Neuronal stem cell (in vitro differentiated cells): ENCODE results near the gene LOXL1.
"Not testable (repeated sequence)": the region's sequence is repeated elsewhere in the genome, so short reads cannot be mapped to it uniquely, and the experiment has no call there.

Experiments
- DNase-seq: peaks from one replicate; pipeline ENCODE4 v3.0.0-alpha.2; 2013; ENCODE audit warnings: low spot score
- H2AFZ ChIP-seq: one replicate; pipeline ENCODE4 v1.6.1; 2013; ENCODE audit warnings: mild to moderate bottlenecking, low read length, inconsistent platforms
- H2AK5ac ChIP-seq: 2 replicates; pipeline ENCODE4 v1.6.1; 2013; ENCODE audit warnings: low read depth, mild to moderate bottlenecking, inconsistent platforms, low read length, moderate library complexity, mixed read lengths
- H2BK120ac ChIP-seq: 2 replicates; pipeline ENCODE4 v1.6.1; 2013; ENCODE audit warnings: low read depth, mild to moderate bottlenecking, inconsistent platforms, low read length, moderate library complexity, mixed read lengths
- H2BK12ac ChIP-seq: one replicate; pipeline ENCODE4 v1.6.1; 2013; ENCODE audit warnings: low read length, inconsistent platforms
- H2BK15ac ChIP-seq: 2 replicates; pipeline ENCODE4 v1.6.1; 2013; ENCODE audit warnings: mild to moderate bottlenecking, low read length, inconsistent platforms, mixed read lengths
- H2BK5ac ChIP-seq: one replicate; pipeline ENCODE4 v1.6.1; 2013; ENCODE audit warnings: inconsistent platforms, mild to moderate bottlenecking, low read length, moderate library complexity
- H3K14ac ChIP-seq: one replicate; pipeline ENCODE4 v1.6.1; 2013; ENCODE audit warnings: low read length, inconsistent platforms
- H3K18ac ChIP-seq: 2 replicates; pipeline ENCODE4 v1.6.1; 2013; ENCODE audit warnings: low read length, inconsistent platforms
- H3K23ac ChIP-seq: 2 replicates; pipeline ENCODE4 v1.6.1; 2013; ENCODE audit warnings: low read depth, mild to moderate bottlenecking, mixed read lengths, low read length, inconsistent platforms; ENCODE audit not compliant: poor library complexity
- H3K27ac ChIP-seq: replicated peaks from 3 replicates; pipeline ENCODE4 v1.5.1; 2013; ENCODE audit warnings: low read length, inconsistent platforms
- H3K27me3 ChIP-seq, 3 experiments: 2 replicates each; pipeline ENCODE4 v1.6.1; 2013; ENCODE audit warnings: low read length in 3 of 3, mild to moderate bottlenecking in 2 of 3, inconsistent platforms in 1 of 3, low read depth in 1 of 3, mixed read lengths in 1 of 3, moderate library complexity in 1 of 3; ENCODE audit not compliant: control insufficient read depth in 3 of 3, insufficient read depth in 3 of 3
- H3K36me3 ChIP-seq, 2 donors: replicated peaks in 1 of 2; 2 replicates each; pipeline ENCODE4 v1.6.1; 2013; ENCODE audit warnings: low read length in 2 of 2; ENCODE audit not compliant: control insufficient read depth in 2 of 2, insufficient read depth in 2 of 2
- H3K4ac ChIP-seq: 2 replicates; pipeline ENCODE4 v1.6.1; 2013; ENCODE audit warnings: inconsistent platforms, mild to moderate bottlenecking, low read length, moderate library complexity
- H3K4me1 ChIP-seq, 2 donors: 1 replicate in 1 of 2; 2 replicates in 1 of 2; pipeline ENCODE4 v1.6.1; 2013; ENCODE audit warnings: low read length in 2 of 2, low read depth in 1 of 2; ENCODE audit not compliant: control insufficient read depth in 2 of 2, insufficient read depth in 1 of 2
- H3K4me2 ChIP-seq: one replicate; pipeline ENCODE4 v1.6.1; 2013; ENCODE audit warnings: mild to moderate bottlenecking, low read length, inconsistent platforms; ENCODE audit not compliant: insufficient read depth, poor library complexity, severe bottlenecking
- H3K4me3 ChIP-seq, 2 donors: 2 replicates each; pipeline ENCODE4 v1.5.1; 2013; ENCODE audit warnings: low read length in 2 of 2, mild to moderate bottlenecking in 2 of 2, inconsistent platforms in 1 of 2, moderate library complexity in 1 of 2
- H3K79me1 ChIP-seq: one replicate; pipeline ENCODE4 v1.6.1; 2013; ENCODE audit warnings: low read depth, mild to moderate bottlenecking, inconsistent platforms, low read length, moderate library complexity
- H3K9ac ChIP-seq: one replicate; pipeline ENCODE4 v1.6.1; 2013; ENCODE audit warnings: mild to moderate bottlenecking, low read depth, low read length, inconsistent platforms; ENCODE audit not compliant: poor library complexity
- H3K9me3 ChIP-seq, 2 donors: replicated peaks in 1 of 2; 2 replicates each; pipeline versions ENCODE3 to v1.6.1; 2013; ENCODE audit warnings: low read length in 2 of 2, mild to moderate bottlenecking in 2 of 2, inconsistent platforms in 1 of 2, low read depth in 1 of 2, mixed read lengths in 1 of 2, moderate library complexity in 1 of 2; ENCODE audit not compliant: control insufficient read depth in 2 of 2, insufficient read depth in 1 of 2
- H4K8ac ChIP-seq: one replicate; pipeline ENCODE4 v1.6.1; 2013; ENCODE audit warnings: low read depth, mild to moderate bottlenecking, inconsistent platforms, low read length, moderate library complexity
- H4K91ac ChIP-seq: one replicate; pipeline ENCODE4 v1.6.1; 2013; ENCODE audit warnings: low read length, low read depth, mild to moderate bottlenecking, inconsistent platforms; ENCODE audit not compliant: poor library complexity
- WGBS, 2 donors: extraction: QIAGEN DNeasy Blood & Tissue Kit; methylation state at CpG; one replicate each; pipeline ENCODE4 v1.1.7; 2013; ENCODE audit warnings: missing lambda C conversion rate in 2 of 2, mixed read lengths in 1 of 2; ENCODE audit not compliant: insufficient read length in 2 of 2, insufficient replicate concordance in 1 of 2; ENCODE audit errors: extremely low coverage in 2 of 2; 5-methylcytosine and 5-hydroxymethylcytosine counted together

Gene LOXL1

DNA sequence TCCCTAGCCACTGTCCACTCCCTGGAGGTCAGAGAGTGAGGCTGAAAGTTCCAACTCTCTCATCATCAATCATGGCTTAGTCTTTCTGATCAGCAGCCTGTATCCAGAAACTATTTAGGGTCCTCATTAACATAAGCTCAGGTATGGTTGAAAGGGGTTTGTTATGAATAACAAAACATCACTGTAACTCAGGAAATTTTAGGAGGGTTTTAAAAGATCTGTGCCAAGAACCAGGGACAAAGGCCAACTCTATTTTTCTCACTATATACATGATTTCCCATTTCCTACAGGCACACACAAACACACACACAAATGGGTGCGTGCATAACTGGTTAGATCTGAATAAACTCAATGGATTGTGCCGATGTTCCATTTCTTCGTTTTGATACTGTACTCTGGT, 42.2 kb downstream of the LOXL1 start:
- H2BK12ac ChIP-seq: no peak overlapping the region
- no CpG with 5 or more reads among the region's 3 CpGs for WGBS, 2 donors

DNA sequence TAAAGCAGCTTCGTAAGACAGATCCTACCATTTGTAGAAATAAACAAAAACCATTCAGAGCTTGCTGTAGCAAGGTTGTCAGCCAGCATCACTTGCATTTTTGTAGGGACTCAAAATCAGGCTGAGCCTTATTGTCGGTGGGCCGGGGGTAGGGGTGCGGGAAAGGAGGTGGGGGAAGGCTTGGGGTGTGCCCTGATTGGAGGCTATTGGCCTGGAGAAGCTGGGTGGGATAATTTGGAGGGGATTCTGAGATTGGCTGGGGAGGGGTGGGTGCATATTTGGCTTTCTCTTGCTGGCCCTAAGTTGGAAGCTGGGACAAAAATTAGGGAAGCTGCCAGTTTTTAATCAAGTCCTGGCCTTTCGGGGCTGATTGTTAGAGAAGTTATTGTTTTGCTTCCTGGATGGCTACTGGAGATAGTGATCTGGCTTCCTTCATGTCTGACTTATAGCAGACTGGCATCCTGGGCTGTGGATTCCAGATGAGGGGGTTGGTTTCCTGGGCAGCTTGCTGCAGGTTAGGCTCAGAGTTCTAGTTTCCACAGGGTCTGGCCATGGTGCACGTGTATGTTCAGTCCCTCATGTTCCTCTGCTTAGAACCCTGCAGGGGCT, 43.0 kb downstream of the LOXL1 start:
- Histone ChIP-seq H3K14ac (no peak overlapping the region), H3K4ac (no peak overlapping the region), H3K36me3 (no peaks in the 10 kb centered on the region), H2AK5ac (no peak overlapping the region), H2BK120ac (no peak overlapping the region), H3K18ac (no peak overlapping the region), H4K91ac (no peak overlapping the region), H3K4me1 (peaks cover 10 to 12% of the 10 kb centered on the region in 2 donors), H3K9me3 (no peaks in the 10 kb centered on the region), H2BK5ac (no peak overlapping the region), H3K9ac (no peak overlapping the region), H2BK12ac (no peak overlapping the region), H3K27me3 (peaks cover 0 to 6% (median 2%) of the 10 kb centered on the region in 3 experiments), H2BK15ac (no peak overlapping the region), H3K23ac (no peak overlapping the region), H2AFZ (no peak overlapping the region), H4K8ac (no peak overlapping the region), H3K4me3 (no peak overlapping the region), H3K27ac (no peak overlapping the region), H3K79me1 (peaks cover 2% of the 10 kb centered on the region), H3K4me2 (no peak overlapping the region)
- DNase-seq: no peak
- WGBS, 2 donors: no CpG with 5 or more reads among the region's 6 CpGs

More for the DNA sequence above, 42.2 kb downstream of the LOXL1 start:
- Histone ChIP-seq H2BK15ac (no peak overlapping the region), H3K36me3 (no peaks in the 10 kb centered on the region), H3K4me2 (no peak overlapping the region), H3K4me1 (peaks cover 10 to 12% of the 10 kb centered on the region in 2 donors), H3K9ac (no peak overlapping the region), H2AFZ (no peak overlapping the region), H2BK5ac (no peak overlapping the region), H3K4me3 (no peak overlapping the region), H2AK5ac (no peak overlapping the region), H3K4ac (no peak overlapping the region), H3K79me1 (no peaks in the 10 kb centered on the region), H2BK120ac (no peak overlapping the region), H4K8ac (no peak overlapping the region), H3K14ac (no peak overlapping the region), H3K27ac (no peak overlapping the region), H3K23ac (no peak overlapping the region), H4K91ac (no peak overlapping the region), H3K18ac (no peak overlapping the region), H3K27me3 (peaks cover 0 to 6% (median 2%) of the 10 kb centered on the region in 3 experiments), H3K9me3 (no peaks in the 10 kb centered on the region)
- no peak for DNase-seq

DNA sequence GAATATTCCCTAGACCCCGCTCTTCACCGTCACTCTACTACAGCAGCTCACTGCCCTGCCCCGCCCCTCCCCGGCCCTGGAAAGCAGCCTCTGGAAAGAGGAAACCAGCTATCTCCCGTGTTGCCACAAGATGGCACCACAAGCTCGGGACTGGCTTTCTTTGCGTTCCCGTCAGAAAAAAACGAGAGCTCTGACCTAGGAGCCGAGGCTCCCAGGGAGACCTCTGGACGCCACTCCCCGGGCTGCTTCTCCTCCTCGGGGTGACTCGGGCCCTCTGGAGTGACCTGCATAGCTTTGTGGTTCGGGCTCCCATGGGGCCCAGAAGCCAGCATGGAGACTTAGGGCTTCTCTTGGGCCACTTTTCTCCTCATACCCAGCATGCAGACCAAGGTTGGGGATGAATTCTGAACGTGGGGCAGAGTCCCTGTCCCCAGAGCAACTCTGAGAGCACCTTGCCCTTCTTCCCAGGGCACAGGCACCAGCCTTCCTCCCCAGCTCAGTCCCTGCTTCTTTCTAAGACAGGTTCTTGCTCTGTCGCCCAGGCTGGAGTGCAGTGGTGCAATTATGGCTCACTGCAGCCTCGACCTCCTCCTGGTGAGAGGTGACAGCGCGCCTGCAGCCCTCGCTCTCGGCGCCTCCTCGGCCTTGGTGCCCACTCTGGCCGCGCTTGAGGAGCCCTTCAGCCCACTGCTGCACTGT, 46.9 kb downstream of the LOXL1 start:
- peaks cover 0 to 5% of the 10 kb centered on the region in 2 donors for H3K4me1 ChIP-seq
- no CpG with 5 or more reads among the region's 26 CpGs for WGBS, 2 donors
- H2AFZ ChIP-seq: peak overlapping the region; percentile 96
- H3K18ac ChIP-seq: peak overlapping the region; percentile 76
- no peak overlapping the region for H3K9ac ChIP-seq
- no peak overlapping the region for H3K4me3 ChIP-seq
- H2BK15ac ChIP-seq: peak overlapping the region; percentile 55
- no peak overlapping the region for H3K14ac ChIP-seq
- no peaks in the 10 kb centered on the region for H3K36me3 ChIP-seq
- peak overlapping the region; percentile 69 for H3K23ac ChIP-seq
- no peak overlapping the region for H3K27ac ChIP-seq
- H3K4ac ChIP-seq: no peak overlapping the region
- no peak overlapping the region for H4K91ac ChIP-seq
- peak; percentile 84 for DNase-seq
- H2BK12ac ChIP-seq: no peak overlapping the region
- H3K9me3 ChIP-seq: peaks cover 0 to 1% of the 10 kb centered on the region in 2 donors
- H4K8ac ChIP-seq: no peak overlapping the region
- peaks cover 2% of the 10 kb centered on the region for H3K79me1 ChIP-seq
- no peak overlapping the region for H2BK5ac ChIP-seq
- H2BK120ac ChIP-seq: no peak overlapping the region
- H2AK5ac ChIP-seq: peak overlapping the region; percentile 81
- H3K27me3 ChIP-seq: peaks cover 0 to 16% (median 2%) of the 10 kb centered on the region in 3 experiments
- peak overlapping the region; percentile 31 for H3K4me2 ChIP-seq

DNA sequence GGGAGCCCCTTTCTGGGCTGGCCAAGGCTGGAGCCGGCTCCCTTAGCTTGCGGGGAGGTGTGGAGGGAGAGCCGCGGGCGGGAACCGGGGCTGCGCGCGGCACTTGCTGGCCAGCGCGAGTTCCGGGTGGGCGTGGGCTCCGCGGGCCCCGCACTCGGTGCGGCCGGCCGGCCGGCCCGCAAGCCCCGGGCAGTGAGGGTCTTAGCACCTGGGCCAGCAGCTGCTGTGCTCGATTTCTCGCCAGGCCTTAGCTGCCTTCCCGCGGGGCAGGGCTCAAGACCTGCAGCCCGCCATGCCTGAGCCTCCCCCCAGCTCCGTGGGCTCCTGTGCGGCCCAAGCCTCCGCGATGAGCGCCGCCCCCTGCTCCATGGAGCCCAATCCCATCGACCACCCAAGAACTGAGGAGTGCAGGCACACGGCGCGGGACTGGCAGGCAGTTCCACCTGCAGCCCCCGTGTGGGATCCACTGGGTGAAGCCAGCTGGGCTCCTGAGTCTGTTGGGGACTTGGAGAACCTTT, 47.5 kb downstream of the LOXL1 start:
- H3K27ac ChIP-seq, H3K14ac ChIP-seq, H2BK5ac ChIP-seq, H2BK120ac ChIP-seq, H3K79me1 ChIP-seq, H3K4me3 ChIP-seq, H4K8ac ChIP-seq, H2BK12ac ChIP-seq, H4K91ac ChIP-seq, H3K9me3 ChIP-seq, H2AK5ac ChIP-seq, H3K4me2 ChIP-seq, H3K4me1 ChIP-seq, H3K23ac ChIP-seq, H3K9ac ChIP-seq, H3K36me3 ChIP-seq, DNase-seq, H3K4ac ChIP-seq, H3K18ac ChIP-seq, H2BK15ac ChIP-seq: not testable (repeated sequence)
- no CpG with 5 or more reads among the region's 39 CpGs for WGBS, 2 donors
- H2AFZ ChIP-seq: peak overlapping the region; percentile 96
- H3K27me3 ChIP-seq: peaks cover 0 to 20% (median 2%) of the 10 kb centered on the region in 3 experiments
